HepG2 (cell line): Measurements from ENCODE around the gene EPHA10. TPM values are rescaled to one million over a fixed set of nuclear protein-coding genes. Genes with fewer than 3 reads are reported as not detected.
A peak's percentile ranks its signal among the peaks of the same experiment; 100 is the strongest.

Source experiments
- ATAC-seq: fragments of 200-7000 bp; cut with Tn5 transposase; 3 replicates; pipeline ENCODE4 v1.9.1; 2020; ENCODE audit warnings: mild to moderate bottlenecking, moderate library complexity
- BruUV-seq: library from RNA; stranded (reverse); fragments of 400-500 nt; replicated peaks from 2 replicates; lab custom pipeline; 2021; lab: Mats Ljungman, UMichigan
- CTCF ChIA-PET: fragments of 300-600 bp; formaldehyde crosslinking; extraction: SDS; loops from one replicate; lab custom pipeline; 2021; ENCODE audit warnings: low total read pairs, inconsistent platforms, low intra/inter-chr PET ratio; lab: Yijun Ruan, JAX
- POLR2A ChIA-PET: fragments of 350-600 bp; sonication (Branson Sonifier 250); formaldehyde crosslinking; loops from one replicate; lab custom pipeline; 2020; ENCODE audit warnings: antibody characterized with exemption, inconsistent platforms; lab: Yijun Ruan, JAX
- DNase-seq: peaks from one replicate; pipeline ENCODE4 v3.0.0-alpha.2; 2015; ENCODE audit warnings: low spot score
- FAIRE-seq: peaks from 3 replicates; lab custom pipeline; 2011; peaks lifted over from hg19 to GRCh38; lab: Jason Lieb, UNC
- H2AFZ ChIP-seq: one replicate; pipeline ENCODE4 v1.6.1; 2011; ENCODE audit warnings: low read length, inconsistent platforms
- H3K27ac ChIP-seq: fragments of 300-600 bp; 3 replicates; pipeline ENCODE4 v1.8.0; 2011; ENCODE audit warnings: mixed run types, mild to moderate bottlenecking, mixed read lengths, low read length, inconsistent platforms; ENCODE audit not compliant: insufficient read depth; ENCODE audit errors: extremely low read length
- H3K27me3 ChIP-seq, 2 experiments: fragments of 200-600 bp in 1 of 2; 2 replicates in 1 of 2; 3 replicates in 1 of 2; pipeline versions ENCODE4 v1.6.0 to v1.8.0; 2011; ENCODE audit warnings: low read length in 2 of 2, mild to moderate bottlenecking in 2 of 2, moderate library complexity in 2 of 2, inconsistent platforms in 1 of 2; ENCODE audit not compliant: insufficient read depth in 2 of 2, control insufficient read depth in 1 of 2
- H3K36me3 ChIP-seq, 2 experiments: fragments of 200-600 bp in 1 of 2; replicated peaks in 1 of 2; 2 replicates in 1 of 2; 3 replicates in 1 of 2; pipeline versions ENCODE4 v1.5.1 to v1.8.0; 2011; ENCODE audit warnings: low read length in 2 of 2, inconsistent platforms in 1 of 2; ENCODE audit not compliant: insufficient read depth in 2 of 2, control insufficient read depth in 1 of 2
- H3K4me1 ChIP-seq: 2 replicates; pipeline ENCODE4 v1.5.1; 2012; ENCODE audit warnings: low read length, inconsistent platforms; ENCODE audit not compliant: insufficient read depth
- H3K4me2 ChIP-seq: 2 replicates; pipeline ENCODE4 v1.6.0; 2011; ENCODE audit warnings: low read depth, low read length, inconsistent platforms
- H3K4me3 ChIP-seq, 3 experiments: fragments of 200-600 bp in 1 of 3; sonication (generic), shearing (Covaris generic) in 1 of 3; replicated peaks in 1 of 3; 2 replicates each; pipeline ENCODE4 v1.5.1; 2011 to 2016; ENCODE audit warnings: low read length in 3 of 3, inconsistent platforms in 2 of 3, low read depth in 2 of 3, mild to moderate bottlenecking in 2 of 3, control low read depth in 1 of 3, mixed read lengths in 1 of 3; ENCODE audit not compliant: insufficient read depth in 1 of 3
- H3K79me2 ChIP-seq: one replicate; pipeline ENCODE4 v1.6.1; 2011; ENCODE audit warnings: low read length, inconsistent platforms; ENCODE audit not compliant: insufficient read depth
- H3K9ac ChIP-seq: 2 replicates; pipeline ENCODE4 v1.6.0; 2011; ENCODE audit warnings: mild to moderate bottlenecking, low read depth, low read length, inconsistent platforms; ENCODE audit not compliant: insufficient read depth
- H3K9me3 ChIP-seq: 2 replicates; pipeline ENCODE4 v1.5.1; 2012; ENCODE audit warnings: mild to moderate bottlenecking, low read length
- H4K20me1 ChIP-seq: 2 replicates; pipeline ENCODE4 v1.6.0; 2011; ENCODE audit warnings: inconsistent platforms, mild to moderate bottlenecking, low read length, moderate library complexity; ENCODE audit not compliant: insufficient read depth
- ATF7 ChIP-seq, 2 experiments: fragments of 450-650 bp in 1 of 2; sonication (generic) in 1 of 2; formaldehyde crosslinking in 1 of 2; IDR thresholded peaks; 2 replicates each; pipeline versions ENCODE4 v1.4.0 to v1.6.1; 2016 to 2020; ENCODE audit warnings: antibody characterized with exemption in 1 of 2, mild to moderate bottlenecking in 1 of 2, missing genetic modification reagents in 1 of 2
- CREB1 ChIP-seq, 2 experiments: fragments of 450-650 bp in 1 of 2; IDR thresholded peaks; 2 replicates each; pipeline ENCODE4 v1.6.1; 2016 to 2017; ENCODE audit warnings: control low read depth in 1 of 2, mild to moderate bottlenecking in 1 of 2, missing compliant biosample characterization in 1 of 2, missing genetic modification characterization in 1 of 2
- ELF4 ChIP-seq: sonication (generic); formaldehyde crosslinking; IDR thresholded peaks from 2 replicates; pipeline ENCODE4 v1.5.0; 2020; ENCODE audit warnings: missing genetic modification reagents, mild to moderate bottlenecking, moderate library complexity, borderline replicate concordance
- REXO4 ChIP-seq: sonication (generic); formaldehyde crosslinking; IDR thresholded peaks from 2 replicates; pipeline ENCODE4 v1.8.0; 2022; ENCODE audit warnings: missing genetic modification reagents, mild to moderate bottlenecking, borderline replicate concordance
- SCMH1 ChIP-seq: sonication (generic); formaldehyde crosslinking; IDR thresholded peaks from 2 replicates; pipeline ENCODE4 v1.9.0; 2021; ENCODE audit warnings: missing genetic modification reagents, mild to moderate bottlenecking, borderline replicate concordance
- ZNF224 ChIP-seq: sonication (generic); formaldehyde crosslinking; IDR thresholded peaks from 2 replicates; pipeline ENCODE4 v1.5.0; 2020; ENCODE audit warnings: mild to moderate bottlenecking, missing genetic modification reagents
- ZNF564 ChIP-seq: sonication (generic); formaldehyde crosslinking; IDR thresholded peaks from 2 replicates; pipeline ENCODE4 v1.8.1; 2023; ENCODE audit warnings: mild to moderate bottlenecking, missing genetic modification reagents
- WGBS: methylation state at CpG from one replicate; pipeline ENCODE4 v1.1.6; 2017; ENCODE audit warnings: low lambda C conversion rate; 5-methylcytosine and 5-hydroxymethylcytosine counted together
- in situ Hi-C: cut with HindIII; loops from 2 replicates; pipeline ENCODE4 v1.10.0; 2017; ENCODE audit warnings: low pct_unique_long_range_greater_than_20kb; ENCODE audit not compliant: extremely low pct_ligation_motif_present
- intact Hi-C: fragments of 100-400 bp; cut with micrococcal nuclease; formaldehyde crosslinking; loops from one replicate; pipeline ENCODE4 v1.10.0; 2022; ENCODE audit not compliant: unreplicated experiment
- polyA plus RNA-seq, 8 experiments: library from polyadenylated mRNA; depleted of rRNA in 3 of 8; stranded (reverse) in 7 of 8; unstranded in 1 of 8; fragments of >200 nt; fragmentation: Illumina TruSeq in 4 of 8; extraction: Trizol in 4 of 8; gene quantifications; 2 replicates each; pipeline versions ENCODE4 v1.2.1 to v1.2.3, GENCODE V29; 2011 to 2016; ENCODE audit warnings: low read depth in 4 of 8, missing spikeins in 1 of 8, mixed read lengths in 1 of 8; ENCODE audit not compliant: insufficient read depth in 1 of 8
- total RNA-seq, 5 experiments: library from RNA; depleted of rRNA; stranded (reverse); fragments of >200 nt; fragmentation: Illumina TruSeq; extraction: Trizol; gene quantifications; 2 replicates each; pipeline ENCODE4 v1.2.3, GENCODE V29; 2016; ENCODE audit warnings: low read depth in 1 of 5

The EPHA10 gene
- total and polyA plus RNA-seq, 2 of the 13 experiments (the other 11 are each of a cell fraction or from before 2014, with no cell fraction given): 0.11 to 0.58 TPM

DNA sequence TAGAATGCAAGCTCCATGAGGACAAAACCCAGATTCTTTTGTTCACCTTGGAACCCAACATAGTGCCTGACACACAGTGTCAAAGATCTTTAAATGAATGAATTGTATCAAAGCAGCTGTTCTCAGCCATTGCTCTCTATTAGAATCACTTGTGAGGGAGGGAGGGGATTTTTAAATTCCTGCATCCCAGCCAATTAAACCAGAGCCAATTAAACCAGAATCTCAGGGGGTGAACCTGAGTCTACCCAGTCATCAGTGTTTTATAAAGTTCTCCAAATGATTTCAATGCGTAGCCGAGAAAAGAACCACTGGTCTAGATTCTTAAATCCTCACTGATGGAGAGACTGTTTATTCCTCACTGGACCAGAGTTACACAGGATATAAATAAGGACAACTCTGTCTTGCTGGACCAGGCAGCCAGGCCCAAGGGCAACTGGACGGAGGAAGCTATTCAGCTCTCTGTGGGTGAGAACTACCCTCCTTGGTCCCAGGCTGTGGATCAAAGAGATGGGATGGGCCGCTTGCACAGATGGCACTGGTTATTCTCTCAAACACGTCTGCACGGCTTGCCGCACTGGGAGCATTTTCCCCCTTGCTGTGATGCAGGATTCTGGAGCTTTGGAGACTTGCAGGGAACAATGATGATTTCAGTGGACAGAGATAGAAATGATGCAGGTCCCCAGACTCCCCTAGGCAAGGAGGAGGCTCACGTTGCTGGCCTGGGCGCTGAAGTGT is 92.6 kb downstream of the EPHA10 start:
- H3K9ac ChIP-seq: no peak overlapping the region
- no peak overlapping the region for H3K4me2 ChIP-seq
- H4K20me1 ChIP-seq: no peaks in the 10 kb centered on the region
- CTCF ChIA-PET: no interaction called here
- H3K9me3 ChIP-seq: no peaks in the 10 kb centered on the region
- H3K79me2 ChIP-seq: no peaks in the 10 kb centered on the region
- H3K4me1 ChIP-seq: peaks cover 8% of the 10 kb centered on the region
- TF ChIP-seq SCMH1 (CRISPR knock-in tag): no peak
- TF ChIP-seq ZNF564: no peak
- TF ChIP-seq ELF4 (CRISPR knock-in tag): no peak
- no peak for TF ChIP-seq ZNF224 (CRISPR knock-in tag)
- POLR2A ChIA-PET: no interaction called here
- no peak overlapping the region for H3K4me3 ChIP-seq
- BruUV-seq: no TSS peak
- intact Hi-C loops: no loop called here
- H2AFZ ChIP-seq: no peak overlapping the region
- ATAC-seq (no peak), FAIRE-seq (no peak), DNase-seq (no peak)
- no peaks in the 10 kb centered on the region for H3K36me3 ChIP-seq
- 7% methylated on average over 8 of the region's 9 CpGs for WGBS
- H3K27me3 ChIP-seq: peaks cover 3 to 63% of the 10 kb centered on the region in 2 experiments; a peak in 3 of 5 replicates
- no peak overlapping the region for H3K27ac ChIP-seq
- in situ Hi-C loops: no loop called here

DNA sequence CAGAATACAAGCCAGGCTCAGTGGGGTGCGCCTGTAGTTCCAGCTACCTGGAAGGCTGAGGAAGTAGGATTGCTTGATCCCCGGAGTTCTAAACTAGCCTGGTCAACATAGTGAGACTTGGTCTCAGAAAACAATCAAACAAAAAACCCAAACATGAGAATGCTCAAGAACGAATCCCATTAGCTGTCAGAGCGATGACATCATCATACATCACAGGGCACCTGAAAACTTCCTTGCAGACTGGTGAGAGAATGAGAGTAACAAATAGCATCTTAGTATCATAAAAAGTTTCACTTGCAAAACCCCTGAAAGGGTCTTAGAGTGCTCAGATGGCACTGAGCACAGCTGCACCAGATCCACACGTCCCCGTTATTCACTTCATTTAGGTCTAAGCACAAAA is 93.7 kb downstream of the EPHA10 start:
- H3K9ac ChIP-seq: no peak overlapping the region
- BruUV-seq: no TSS peak
- H3K4me3 ChIP-seq: no peak overlapping the region
- ChIA-PET POLR2A (no interaction called here), CTCF (no interaction called here)
- no peak overlapping the region for H2AFZ ChIP-seq
- H3K36me3 ChIP-seq: no peaks in the 10 kb centered on the region
- no peaks in the 10 kb centered on the region for H3K79me2 ChIP-seq
- H4K20me1 ChIP-seq: no peaks in the 10 kb centered on the region
- TF ChIP-seq ATF7 (IDR thresholded peaks at IDR 0.05): peak; percentile 96
- no peak for TF ChIP-seq ATF7 (CRISPR knock-in tag; IDR thresholded peaks at IDR 0.05)
- TF ChIP-seq CREB1 (IDR thresholded peaks at IDR 0.05): peak; percentile 66; the same call in 1 of the 2 replicates
- TF ChIP-seq CREB1 (CRISPR knock-in tag; IDR thresholded peaks at IDR 0.05): no peak
- TF ChIP-seq REXO4 (CRISPR knock-in tag): no peak
- H3K27me3 ChIP-seq: peaks cover 3 to 65% of the 10 kb centered on the region in 2 experiments; a peak in 3 of 5 replicates
- no peak overlapping the region for H3K4me2 ChIP-seq
- intact Hi-C loops (no loop called here), in situ Hi-C loops (no loop called here)
- H3K27ac ChIP-seq: no peak overlapping the region
- DNase-seq (no peak), FAIRE-seq (no peak), ATAC-seq (no peak)
- peaks cover 8% of the 10 kb centered on the region for H3K4me1 ChIP-seq
- H3K9me3 ChIP-seq: no peaks in the 10 kb centered on the region
- WGBS: 6% methylated on average over 6 of the region's 6 CpGs
